ENCODE results near the gene TSBP1.
A peak's percentile ranks its signal among the peaks of the same experiment; 100 is the strongest.

The TSBP1 gene, protein sequence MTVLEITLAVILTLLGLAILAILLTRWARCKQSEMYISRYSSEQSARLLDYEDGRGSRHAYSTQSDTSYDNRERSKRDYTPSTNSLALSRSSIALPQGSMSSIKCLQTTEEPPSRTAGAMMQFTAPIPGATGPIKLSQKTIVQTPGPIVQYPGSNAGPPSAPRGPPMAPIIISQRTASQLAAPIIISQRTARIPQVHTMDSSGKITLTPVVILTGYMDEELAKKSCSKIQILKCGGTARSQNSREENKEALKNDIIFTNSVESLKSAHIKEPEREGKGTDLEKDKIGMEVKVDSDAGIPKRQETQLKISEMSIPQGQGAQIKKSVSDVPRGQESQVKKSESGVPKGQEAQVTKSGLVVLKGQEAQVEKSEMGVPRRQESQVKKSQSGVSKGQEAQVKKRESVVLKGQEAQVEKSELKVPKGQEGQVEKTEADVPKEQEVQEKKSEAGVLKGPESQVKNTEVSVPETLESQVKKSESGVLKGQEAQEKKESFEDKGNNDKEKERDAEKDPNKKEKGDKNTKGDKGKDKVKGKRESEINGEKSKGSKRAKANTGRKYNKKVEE

DNA sequence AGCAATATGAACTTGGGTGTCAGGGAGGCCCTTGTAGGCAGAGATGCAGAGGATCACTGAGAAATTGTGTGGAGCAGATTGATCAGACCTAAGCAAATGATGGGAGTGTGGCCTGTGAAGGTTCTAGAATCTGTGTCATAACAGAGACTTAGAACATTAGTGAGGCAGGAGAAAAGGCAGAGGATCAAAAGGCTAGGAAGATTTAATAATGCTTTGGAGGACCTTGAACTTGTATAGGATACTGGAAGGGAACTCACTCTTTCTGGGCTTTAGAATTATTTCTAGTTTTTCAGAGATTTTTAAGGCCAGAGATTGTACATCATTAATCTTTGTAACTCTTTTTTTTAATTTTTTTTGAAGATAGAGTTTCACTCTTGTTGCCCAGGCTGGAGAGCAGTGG, at the start of gene TSBP1:
TSS of gene TSBP1 (minus strand) at position 101 of the 400 bp plus-strand sequence. CDS start 197 bp downstream, outside the sequence.
- no peak for DNase-seq

DNA sequence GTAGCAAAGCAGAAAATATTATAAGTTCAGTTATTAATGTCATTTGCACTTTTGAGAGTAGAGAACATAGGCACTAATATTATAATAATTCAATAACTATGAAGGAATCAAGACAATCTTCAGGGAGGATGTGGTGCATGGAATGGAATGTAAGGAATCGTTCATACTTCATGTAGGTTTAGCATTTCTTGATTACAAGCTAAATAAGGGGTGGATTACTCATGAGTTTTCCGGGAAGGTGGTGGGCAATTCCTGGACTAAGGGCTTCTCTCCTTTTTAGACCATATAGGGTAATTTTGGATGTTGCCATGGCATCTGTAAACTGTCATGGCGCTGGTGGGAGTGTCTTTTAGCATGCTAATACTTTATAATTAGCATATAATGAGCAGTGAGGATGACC, 44.3 kb upstream of the TSBP1 start:
- DNase-seq = no peak

DNA sequence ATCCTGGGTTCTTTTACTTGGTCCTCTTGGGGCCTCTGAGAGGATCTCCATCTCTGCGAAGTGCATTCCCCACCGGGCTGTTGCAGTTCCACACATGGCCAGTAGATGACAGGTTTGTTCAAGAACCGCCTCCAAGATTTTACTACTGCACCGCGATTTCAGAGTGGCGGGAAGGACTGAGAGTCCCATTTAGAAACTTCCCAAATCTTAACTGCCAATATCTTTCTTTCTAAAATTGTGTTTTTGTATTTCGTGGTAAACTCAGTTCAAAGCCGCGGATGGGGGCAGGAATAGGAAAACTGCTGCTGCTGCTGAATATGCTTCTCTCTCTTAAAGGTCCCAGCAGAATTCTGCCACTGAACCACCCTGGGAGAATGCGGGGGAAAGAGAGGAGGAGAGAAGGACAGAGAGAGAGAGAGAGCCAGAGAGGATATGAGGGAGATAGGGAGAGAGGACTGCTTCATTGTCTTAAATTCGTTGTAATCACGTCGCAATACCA, 43.9 kb upstream of the TSBP1 start:
- DNase-seq = peak; percentile 14

DNA sequence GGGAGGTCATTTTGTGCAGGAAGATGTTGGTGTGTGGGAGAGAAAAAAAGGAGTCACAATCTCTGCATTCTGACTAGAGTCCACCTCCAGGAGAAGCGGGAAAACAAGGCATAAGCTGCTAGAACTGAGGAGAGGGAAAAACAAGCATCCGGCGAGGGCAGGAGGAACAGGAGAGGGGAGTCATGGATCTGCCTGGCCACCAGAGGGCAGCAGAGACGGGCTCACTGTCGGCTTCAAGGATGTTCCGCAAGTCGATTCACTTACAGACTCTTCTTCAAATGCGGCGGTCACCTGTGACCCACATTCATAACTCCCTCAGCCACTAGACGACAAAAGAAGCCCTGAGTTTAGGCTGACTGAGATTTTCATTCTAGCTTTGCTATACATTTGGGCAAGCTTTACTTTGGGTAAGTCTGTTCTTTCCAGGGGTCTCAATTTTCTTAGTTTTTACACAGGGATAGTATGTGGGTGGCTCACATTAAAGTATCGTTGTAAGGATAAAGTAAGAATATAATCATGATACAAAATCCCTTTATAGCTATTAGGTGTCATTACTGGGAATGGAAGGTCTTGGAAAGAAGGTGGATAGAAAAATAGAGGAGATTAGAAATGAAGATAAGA, 41.8 kb upstream of the TSBP1 start:
- no peak for DNase-seq

DNA sequence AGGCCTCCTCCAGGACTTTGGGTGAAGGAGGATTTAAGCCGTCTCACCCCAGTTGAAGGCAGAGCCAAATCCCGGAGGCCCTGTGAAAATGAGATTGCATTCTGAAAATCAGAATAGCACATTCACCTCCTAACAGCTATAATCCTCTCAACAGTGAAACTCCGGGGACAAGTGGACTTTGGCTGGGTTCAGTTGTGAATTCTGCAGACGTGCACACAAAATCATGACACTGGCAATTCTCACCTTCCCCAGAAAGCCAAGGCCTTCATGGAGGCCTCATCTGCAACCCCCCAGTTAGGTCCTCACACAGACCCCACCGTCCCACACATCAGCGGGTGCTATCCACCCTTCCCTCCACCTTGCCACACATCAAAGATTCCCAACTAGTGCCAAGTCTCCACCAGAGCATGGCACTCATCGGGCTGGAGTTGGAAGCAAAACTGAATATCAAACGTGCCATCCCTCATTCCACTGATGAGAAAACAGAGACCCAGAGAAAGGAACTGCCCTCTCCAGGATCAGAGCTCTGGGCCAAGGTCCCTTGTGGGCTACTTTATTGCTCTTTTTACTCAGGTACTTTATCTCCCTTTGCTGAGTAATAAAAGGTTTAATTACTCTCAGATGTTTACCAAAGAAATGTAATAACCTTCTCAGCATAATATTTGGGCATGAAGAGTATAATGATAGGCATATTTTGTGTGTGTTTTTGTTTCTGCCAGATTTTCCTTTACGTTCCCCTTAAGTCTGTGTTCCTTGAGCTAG, 40.0 kb upstream of the TSBP1 start:
- DNase-seq = no peak

DNA sequence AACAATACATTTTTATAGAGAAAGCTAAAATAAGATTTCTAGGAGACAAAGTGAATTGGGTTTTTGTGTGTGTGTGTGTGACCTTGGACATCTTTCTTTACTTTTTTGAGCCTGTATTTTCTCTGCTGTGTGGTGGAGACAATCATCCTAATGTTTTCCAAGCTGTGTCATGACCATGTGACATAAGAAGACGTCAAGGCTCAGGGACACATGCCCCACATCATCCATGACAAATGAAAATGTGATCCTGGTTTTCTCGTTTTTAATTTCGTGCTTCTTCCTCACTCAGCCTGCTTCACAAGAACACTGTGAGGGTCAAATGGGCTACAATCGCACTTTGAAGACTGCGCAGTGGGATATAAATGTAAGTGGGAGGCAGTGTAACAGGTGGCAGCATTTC, 39.2 kb upstream of the TSBP1 start:
- DNase-seq = no peak

DNA sequence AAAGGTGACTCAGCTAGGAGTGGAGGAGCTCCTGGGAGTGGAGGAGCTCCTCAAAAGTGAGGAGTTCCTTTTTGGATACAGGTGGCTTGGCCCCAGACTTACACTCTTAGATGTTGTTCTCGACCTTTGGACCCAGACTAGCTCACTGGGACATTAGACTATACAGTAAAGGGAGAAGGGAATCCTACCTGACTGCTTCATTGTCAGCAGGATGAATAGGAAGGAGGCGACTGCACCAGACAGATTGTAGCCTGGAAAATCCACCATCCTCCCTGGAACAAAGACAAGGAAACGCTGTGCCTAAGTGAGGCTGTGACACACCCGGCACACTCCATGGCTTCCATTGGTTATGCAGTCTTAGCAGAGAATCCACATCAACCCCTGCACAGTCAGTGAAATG, 35.2 kb upstream of the TSBP1 start, which contains the start of gene BTNL2:
TSS of gene BTNL2 (minus strand) at position 325 of the 400 bp plus-strand sequence. CDS start at position 267, 58 bp downstream.
- no peak for DNase-seq

DNA sequence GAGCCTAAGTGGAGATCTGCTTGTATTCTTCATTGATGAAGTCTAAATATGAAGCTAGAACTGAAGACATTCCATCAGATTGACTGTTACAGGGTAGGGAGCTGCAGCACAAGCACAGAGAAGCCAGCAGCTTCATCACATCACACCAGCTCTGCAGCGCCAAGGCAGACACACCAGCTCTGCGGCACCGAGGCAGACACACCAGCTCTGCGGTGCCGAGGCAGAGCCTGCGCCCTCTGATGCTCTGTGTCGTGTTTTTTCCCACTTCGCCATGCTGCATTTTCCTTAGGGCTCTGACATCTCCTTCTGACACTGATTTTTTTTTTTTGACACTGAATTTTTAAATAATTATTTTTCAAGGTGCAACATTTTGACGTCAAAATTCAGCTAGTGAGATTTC, 34.5 kb upstream of the TSBP1 start:
- no peak for DNase-seq

DNA sequence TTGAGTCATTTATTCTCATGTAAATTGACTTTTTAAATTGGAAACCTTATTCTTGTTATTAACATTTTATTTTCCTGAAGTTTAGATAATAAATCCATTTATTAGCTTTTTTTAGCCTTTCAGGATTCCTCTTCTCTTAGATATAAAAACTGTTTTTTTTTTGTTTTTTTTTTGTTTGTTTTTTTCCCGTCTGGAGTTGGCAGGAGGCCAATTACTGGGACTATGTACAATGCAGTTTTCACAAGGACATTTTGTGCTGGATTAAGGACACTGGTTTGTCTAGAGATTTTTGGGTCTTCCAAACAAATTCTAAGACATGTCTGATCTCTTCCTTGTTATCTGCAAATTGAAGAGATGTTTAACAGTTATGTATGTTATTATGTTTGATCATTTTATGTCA, 34.0 kb upstream of the TSBP1 start:
- DNase-seq = no peak

DNA sequence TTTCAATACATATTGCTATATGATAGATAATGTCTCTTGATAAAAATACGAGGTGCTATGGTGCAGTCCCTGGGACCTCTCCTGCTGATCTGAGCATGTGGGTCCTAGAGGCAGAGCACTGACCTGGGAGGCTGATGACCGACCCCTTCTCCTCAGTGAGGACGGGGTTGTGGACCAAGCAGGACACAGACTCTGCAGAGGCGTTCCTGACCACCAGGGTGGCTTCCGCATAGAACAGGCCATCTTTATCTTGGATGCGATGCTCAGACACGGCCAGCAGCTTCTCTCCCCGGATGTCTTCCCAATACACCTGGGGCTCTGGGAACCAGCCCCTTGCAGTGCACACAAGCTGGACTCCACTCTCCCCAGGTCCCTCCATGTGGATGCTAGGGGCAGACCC, 31.1 kb upstream of the TSBP1 start:
- DNase-seq = no peak

DNA sequence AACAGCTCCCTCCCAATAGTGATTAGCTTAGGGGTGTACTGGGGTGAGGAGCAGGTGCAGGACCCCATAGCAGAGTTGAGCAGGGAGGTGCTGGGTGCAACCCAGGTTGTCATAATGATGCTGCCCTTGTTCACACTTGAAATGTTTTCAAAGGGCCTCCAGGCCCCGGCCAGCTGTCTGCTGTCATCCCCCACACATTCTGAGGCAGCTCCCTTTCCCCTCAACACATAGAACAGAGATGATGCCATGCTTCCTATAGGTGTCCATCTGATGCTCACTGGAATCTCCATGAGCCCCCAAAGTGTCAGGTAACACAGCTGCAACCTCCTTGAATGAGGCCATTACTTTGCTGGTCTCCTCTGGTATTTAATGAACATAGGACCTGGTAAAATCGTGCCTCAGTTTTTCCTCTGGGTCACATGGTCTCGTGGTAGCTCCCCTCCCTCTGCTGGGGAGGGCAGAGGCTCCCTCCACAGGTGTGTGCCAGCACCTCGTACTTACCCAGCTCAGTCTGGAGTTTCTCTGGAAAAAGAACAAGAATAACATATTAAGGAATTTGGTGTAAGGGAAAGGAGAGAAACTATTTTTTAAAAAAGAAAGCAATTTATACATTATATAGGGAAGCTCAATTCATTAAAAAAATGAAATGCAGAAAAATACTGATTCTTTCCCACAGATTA, 29.7 kb upstream of the TSBP1 start:
- no peak for DNase-seq

DNA sequence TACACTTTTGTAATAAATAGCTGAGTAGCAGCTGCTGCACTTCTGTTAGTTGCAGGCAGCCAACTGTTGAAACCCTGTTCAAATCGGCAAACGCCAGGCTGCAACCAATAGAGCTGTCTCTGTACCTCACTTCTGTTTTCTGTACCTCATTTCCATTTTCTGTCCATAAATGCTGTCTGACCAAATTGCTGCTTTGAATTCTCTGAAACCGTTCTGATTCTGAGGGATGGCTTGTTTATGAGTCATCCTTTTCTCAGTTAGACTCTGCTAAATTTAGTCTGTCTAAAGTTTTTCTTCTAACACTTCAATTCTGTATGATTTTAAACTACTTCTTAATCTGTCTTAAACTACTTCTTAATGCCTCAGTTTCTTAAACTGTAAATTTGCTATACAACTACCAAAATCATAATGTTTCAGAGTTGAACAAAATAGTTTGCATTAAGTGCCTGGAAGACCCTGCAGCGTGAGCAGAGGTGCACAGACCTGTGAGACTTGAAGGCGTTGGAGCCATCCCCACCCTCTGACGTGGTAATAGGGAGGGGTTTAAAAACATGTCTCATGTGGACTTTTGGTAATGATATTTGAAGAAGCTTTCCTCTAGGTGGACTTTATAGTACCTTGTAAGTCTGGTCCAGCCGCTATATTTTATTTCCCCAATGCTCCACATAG, 25.7 kb upstream of the TSBP1 start:
- no peak for DNase-seq

DNA sequence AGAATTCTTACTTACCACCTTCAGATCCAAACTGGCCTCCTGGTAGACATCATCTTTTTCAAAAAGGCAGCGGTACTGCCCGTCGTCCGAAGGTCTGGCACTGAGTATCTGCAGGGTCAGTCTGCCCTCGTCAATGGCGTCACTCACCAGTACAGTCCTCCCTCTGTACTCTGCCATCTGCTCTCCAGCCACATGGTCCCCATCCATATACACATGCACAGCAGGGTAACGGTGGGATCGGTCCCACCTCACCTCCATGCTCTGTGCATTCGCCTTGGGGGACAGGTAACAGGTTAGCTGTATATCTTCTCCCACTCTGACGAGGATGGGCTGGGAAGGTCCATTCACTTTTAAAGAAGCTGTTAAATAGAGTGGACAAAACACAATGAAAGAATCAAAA, 24.3 kb upstream of the TSBP1 start:
- DNase-seq = no peak

DNA sequence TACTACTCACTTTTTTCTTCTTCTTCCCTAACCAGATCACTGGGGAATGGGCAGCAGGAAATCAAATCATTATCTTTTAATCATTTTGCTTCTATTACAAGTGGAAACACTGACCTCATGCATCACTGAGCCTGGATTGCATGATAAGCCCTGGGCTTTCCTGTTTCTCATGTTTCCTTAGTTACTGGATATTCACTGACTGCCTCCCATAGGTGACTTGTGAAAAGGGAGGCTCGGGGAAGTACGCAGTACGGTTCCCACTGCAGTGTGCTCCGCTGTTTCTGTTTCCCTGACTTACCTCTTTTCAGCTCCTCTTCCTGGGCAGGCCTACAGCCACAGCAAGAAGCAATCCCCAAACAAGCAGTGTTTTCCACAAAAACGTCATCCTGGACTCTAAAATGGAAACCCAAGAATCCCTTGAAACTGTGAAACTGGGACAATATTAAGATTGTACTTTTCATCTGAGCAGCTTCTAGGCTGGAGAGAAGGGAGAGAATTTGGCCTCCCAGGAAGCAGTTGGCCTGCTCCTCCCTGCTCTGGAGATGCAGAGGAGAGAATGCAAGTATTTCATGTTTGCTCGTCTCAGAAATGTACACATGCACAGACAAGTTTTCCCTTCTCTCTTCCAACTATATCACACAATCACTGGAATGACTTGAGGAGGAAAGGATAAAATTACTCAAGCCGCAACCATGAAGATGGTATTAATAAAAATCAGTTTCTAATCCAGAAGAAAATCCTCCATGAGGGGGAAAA, 22.1 kb upstream of the TSBP1 start:
- DNase-seq = no peak

DNA sequence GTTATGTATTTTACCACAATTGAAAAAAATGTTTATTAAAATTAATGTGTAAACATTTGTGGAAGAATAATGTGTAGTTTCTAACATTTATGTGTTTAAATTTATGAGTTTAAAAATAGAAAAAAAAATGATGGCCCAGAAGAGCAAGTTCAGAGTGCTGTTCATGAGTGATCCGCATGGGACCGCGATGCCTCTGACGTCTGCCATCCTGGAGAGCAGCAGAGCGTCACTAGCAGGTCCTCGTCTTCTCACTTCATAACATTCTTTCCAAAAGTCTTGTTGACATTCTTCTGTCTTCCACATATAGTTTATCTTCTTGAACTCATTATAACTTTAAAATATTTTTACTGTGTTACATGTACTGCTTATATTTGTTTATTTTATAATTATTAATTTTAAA, 19.8 kb upstream of the TSBP1 start:
- DNase-seq = no peak

DNA sequence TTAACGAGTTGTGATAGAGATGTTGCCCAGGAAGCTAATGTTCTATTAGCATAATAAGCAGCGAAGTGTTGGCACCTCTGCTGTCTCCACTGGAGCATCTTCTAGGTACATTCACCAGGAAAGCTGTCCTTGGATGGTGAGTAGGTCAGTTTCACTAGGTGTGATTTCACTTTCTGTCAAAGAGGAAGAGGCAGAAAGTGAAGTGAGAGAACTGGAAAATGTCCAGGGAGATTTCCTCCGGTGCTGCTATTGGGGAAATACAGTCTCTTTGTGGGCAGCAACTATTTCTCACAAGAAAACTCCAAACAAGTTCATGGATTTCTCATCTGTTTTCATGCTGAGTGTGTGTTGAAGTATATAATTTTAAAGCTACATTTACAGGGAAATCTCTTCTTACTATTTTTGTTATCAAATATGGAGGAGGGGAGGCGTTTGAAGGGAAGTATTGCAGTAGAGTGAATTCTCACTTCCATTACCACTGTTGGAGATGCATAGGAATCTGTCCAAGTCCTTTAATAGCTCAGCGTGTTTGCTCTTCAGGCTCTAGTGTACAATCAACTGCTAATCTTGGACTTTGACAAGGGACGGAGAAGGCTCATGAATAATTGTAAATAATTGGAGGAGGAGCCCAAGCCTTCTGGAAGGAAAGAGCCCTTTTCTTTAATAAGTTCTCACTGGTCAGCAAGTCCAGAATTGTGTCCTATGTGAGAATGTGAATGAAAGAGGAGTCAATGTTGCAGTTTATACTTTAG, 16.1 kb upstream of the TSBP1 start:
- DNase-seq = no peak

DNA sequence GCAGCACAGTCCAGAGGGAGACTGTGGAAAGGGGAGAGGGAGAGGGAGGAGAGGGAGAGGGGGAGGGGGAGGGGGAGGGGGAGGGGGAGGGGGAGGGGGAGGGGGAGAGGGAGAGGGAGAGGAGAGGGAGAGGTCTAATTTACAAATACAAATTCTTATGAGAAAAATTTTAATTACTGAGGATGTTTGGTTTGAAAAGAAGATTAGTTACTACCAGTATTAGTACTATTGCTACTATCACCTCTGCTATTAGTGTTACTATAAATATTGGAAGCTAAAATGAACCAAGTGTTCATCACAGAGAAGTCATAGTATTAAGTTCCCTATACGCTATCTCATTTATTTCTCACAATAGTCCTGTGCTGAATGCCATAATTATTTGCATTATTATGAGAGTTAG, 14.3 kb upstream of the TSBP1 start:
- DNase-seq = no peak

DNA sequence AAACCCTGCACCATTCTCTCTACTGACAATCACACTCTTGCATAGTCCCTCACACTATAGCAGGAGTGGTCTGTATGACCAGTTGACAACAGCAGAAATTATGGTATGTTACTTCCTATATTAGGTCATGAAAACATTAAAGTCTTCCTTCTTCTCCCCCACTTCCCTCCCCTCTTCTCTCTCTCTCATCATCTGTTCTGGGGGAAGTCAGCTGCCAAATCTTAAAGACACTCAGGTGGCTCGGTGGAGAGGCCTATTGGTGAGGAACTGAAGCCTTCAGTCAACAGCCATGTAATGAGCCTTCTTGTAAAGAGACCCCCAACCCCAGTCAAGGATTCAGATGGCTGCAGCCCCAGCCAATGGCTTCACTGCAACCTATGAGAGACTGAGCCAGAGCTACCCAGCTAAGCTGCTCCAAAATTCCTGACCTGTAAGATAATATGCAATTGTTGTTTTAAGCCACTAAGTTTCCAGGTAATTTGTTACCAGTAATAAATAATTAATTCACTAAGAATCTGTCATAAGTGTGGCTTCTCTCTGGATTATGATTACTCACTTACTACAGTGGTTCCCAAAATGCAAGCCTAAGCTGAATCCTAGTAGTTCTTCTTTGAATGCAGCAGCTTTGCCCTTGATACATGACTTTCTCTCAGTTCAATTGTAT, 11.2 kb upstream of the TSBP1 start:
- DNase-seq = no peak

DNA sequence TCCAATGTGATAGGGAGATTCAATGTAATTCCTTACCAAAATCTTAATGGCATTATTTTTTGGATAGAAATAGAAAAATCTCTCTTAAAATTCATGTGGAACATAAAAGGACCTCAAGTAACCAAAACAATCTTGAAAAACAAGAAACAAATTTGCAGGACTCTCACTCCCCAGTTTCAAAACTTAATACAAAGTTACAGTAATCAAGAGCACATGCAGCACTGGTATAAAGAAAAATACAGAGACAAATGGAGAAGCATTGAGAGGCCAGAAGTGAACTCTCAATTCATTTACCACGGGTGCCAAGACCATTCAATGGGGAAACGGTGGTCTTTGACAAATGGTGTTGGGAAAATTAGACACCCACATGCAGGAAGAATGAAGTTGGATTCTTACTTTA, 7.8 kb upstream of the TSBP1 start:
- no peak for DNase-seq
